Measurements from ENCODE around the gene TAL1.

TAL1 gene

DNA sequence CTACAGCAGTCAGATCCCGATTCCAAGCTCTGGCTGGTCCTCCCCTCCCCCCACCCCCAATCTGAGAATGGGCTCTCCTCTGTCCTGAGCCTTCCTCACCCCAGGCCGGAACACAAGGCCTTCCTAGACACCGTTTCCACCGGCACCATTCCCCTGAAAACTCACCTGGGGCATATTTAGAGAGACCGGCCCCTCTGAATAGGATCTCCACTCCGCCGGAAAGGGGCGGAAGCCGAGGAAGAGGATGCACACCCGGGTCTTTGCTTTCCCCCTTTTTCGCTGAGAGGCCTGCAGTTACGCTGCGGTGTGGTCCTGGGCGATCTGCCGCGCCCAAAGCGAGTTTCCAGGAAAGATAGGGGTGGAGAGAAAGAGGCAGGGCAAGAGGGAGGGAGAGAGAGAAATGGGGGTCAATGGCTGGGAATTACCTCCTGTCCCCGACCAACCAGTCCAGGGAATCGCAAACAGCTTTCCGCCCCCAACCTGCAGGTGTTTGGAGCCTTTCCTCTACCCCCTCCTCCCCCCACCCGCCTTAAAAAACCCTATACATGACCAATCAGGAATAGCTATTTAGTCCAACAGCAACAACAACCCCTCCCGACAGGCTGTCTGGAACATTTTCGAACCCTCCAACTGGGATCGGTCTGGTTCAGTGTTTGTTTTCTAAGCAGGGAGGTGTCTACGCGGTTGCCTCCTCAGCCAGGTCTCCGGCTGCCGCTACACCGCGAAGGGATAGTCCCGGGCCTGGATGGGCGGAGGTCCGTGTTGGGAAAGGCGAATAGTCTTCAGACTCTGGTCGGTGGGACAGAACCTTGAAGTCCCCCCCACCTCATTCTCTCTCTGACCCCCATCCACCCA lies 2.8 kb downstream of the TAL1 start:
- DNase-seq, result no peak

DNA sequence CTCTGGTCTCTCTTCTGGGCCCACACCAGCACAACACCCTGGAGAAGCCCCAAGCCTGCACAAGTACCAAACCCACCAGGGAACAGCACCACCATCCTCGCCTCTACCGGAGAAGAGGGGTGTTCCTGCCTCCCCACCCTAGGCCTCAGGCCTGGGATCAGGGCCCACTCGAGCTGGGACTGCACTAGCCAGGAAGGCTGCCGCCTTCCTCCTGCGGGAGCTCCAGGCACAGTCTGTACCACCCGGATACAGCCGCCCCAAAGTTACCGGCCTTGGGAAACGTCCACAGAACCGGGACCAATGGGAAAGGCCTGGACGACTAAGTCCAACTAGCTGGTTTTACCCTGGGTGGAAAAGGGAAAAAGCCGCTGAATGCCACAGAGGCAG lies 3.4 kb downstream of the TAL1 start:
- no peak for DNase-seq

DNA sequence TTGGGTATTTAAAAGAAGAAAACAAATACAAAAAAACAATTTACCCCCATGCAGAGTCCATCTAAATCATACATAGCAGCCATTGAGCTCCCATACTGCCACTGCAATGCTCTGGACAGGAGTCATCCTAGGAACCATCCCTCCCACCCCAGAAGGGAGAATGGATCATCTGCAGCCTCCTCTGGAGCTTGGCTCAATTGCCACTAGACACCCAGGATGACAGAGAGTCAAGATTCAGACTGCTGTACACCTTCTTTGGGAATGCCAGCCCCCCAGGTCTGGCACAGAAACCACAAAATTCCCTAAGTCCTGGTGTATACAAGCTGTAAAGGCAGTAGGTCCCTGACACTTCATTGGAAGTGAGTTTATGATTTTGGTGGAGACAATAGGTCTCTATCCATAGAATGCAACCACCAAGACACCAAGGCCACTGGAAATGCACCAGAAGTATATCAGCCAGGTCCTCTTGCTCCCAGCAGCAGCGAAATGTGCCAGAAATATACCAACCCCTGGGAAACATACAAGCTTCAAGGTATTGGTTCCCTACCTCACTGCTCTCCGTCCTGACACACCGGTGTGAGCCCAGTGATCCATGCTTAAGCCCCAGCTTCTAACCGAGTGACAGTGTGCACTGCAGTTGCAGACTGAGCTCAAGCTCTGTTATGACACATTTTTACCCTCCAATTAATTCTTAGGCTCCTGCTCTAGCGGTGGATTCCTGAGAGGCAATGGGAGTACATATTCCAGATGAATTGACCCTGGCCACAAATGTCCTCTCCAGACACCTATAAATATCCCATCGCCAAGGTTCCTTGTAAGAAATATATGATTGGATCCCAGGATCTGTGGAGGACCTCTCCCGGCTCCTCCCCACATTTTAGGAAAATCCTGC lies 4.4 kb downstream of the TAL1 start:
- DNase-seq, result no peak

DNA sequence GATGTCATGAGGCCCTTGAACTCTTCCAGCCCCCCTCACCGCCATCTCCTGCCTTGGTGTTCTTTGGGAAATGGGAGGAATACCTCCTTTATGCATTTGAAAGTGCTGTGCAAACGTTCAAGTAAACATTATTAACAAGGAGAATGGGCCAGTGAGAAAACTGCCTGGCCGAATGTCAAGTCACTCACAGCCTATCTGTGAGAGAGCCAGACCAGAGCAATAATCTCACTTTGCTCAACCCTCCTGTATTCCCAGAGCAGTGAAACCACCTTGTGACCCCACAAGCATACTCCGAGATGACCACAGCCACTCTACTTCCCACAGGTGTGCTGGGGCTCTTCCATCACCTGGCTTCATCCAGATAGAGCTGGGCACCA lies 5.2 kb downstream of the TAL1 start:
- no peak for DNase-seq

DNA sequence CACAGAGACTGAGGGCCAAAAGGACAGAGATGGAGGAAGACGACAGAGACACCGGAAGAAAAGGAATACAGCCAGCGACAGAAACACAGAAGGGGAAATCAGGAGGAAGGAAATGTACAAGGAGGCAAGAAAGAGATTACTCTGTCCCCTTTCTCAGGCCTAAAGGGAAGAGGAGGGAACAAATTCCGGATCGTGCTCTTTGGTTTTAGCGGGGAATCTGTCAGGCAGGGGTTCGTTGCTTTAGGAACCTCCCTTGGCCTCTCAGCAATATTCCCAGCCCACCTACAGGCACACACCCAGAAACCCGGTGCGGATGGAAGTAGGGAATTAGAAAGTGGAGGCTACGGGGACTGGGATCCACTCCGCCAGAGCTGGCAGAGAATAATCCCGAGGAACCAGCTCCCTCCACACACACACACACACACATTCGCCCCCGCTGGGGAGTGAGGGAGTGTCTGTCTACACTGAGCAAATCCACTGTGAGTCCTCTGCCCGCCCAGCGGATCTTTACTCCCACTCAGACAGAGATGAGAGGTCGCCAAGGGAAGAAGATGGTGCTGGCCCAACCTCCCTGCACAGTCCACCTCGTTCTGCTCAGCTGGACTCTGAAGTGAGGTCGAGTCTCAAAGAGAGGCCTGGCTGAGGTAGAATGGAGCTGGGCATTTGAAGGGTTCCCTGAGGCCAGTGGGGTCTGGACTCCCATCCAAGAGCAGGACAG lies 5.7 kb downstream of the TAL1 start:
- DNase-seq, result no peak

DNA sequence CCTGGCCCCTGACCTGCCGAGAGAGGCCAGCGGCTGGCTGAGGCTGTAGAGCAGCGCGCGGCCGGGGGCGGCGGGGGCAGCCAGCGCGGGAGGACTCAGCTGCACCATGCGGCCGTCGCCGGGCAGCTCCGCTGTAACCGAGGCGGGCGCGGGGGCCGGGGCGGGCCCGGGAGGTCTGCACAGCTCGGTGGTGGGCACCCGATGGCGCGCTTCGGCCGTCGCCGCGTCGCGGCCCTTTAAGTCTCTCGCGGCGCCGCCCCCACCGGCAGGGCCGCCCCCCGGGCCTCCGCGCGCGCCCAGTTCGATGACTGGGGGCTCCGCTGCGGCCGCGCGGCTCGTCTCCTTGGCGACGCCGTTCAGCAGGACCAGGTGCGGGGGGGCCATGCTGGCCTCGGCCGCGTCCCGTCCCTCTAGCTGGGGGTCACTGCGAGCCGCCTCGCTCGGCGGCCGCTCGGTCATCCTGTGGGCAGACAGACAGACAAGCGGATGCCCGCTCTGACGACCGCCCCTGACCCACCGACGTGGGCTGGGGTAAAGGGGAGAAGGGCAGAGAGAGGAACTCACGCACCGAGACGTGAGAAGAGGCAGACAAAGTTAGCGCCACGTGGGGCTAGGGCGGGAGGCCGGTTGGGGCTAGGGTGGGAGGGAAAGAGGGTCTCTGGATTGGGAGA lies 6.5 kb downstream of the TAL1 start:
- DNase-seq, result no peak

DNA sequence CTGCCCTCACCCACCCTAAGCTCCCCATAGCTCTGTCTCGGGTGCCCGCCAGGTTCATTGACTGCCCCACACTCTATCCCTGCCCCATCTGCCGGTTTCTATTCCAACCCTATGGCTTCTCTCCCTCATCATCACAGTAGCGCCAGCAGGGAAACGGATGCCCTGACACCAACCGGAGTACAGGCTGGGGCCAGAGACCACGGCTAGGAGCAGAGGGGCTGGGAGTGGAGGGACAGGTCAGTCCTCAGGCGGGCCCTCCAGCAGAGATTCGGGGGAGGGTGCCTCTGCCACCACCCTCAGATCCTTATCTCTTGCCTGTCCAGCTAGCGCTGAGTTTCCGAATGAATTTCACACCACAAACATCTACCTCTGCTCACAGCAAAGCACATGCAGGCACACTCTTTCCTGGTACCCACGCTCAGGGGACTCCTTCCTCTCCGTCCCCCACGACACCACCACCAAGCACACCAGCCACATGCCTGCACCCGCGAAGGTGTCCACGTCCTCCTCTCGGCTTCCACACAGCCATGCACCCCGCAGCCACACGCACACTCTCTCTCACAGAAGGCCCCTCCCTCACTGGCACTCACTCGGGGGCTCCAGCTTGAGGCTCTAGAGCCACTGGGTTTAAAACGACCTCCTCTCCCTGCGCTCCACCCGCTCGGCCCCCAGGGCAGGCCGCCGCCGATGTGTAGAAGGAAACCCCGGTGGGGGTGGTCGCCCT lies 7.2 kb downstream of the TAL1 start:
- DNase-seq, result no peak

DNA sequence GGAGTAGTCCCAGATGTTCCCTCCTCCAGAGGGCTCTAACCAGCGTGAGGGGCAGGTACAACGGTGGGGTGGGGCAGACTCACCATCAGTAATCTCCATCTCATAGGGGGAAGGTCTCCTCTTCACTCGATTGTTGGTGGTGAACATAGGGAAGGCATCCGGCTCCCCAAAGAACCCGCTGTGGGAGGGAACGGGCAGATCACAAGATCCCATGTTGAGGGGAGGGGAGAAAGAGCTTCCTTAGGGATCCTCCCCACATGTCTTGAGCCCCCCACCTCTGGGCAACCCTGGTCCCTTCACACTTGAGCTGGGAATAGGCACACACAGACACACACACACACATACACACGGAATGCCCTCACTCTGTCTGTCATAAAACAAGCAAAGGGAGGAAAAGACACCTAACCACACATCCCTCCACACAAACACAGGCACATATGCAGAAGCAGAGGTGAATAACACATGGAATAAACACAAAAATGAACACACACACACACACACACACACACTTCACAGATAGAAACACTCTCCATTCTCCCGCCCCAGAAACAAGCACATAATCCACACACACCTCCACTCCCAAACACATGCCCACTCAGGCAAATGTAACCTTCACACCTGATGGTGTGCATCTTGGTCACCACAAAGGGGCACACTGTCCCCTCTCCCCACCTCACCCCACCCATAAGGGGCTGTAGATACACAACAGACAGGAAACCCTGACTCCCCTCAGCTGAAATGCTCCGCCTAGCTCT lies 7.9 kb downstream of the TAL1 start:
- no peak for DNase-seq

DNA sequence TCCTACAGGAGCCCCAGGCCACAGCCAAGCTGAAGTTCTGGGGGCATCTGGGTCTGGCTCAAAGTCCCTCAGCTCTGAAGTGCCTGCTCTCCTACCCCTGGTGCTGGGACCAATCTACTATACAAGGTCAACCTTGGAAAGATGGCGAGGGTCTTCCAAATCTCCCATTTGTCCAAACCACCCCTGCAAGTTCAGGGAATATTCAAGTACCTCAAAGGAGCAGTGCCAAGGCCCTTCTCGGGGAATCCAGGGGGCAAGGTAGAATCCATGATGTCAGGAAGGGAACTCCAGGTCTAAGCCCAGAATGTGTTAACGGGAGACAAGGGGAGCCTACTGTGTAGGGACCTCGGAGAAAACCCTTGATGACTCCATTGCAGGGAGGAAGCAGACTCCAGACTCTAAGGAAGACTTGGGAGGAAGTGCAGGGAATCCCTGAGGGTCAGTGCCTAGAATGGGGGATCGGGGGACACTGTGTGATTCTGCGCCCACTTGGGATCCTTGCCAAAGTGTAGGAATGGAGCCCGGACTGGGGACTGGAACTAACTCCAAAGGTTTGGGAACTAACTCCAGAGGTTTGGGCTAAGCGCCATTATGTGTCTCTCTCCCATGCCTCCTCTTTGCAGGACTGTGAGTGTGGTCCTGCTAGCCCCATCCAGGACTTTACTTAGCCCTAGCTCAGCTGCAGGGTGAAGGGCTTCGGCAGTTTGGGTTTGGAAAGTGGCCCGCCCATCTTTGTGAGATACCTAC lies 8.7 kb downstream of the TAL1 start:
- DNase-seq, result no peak

DNA sequence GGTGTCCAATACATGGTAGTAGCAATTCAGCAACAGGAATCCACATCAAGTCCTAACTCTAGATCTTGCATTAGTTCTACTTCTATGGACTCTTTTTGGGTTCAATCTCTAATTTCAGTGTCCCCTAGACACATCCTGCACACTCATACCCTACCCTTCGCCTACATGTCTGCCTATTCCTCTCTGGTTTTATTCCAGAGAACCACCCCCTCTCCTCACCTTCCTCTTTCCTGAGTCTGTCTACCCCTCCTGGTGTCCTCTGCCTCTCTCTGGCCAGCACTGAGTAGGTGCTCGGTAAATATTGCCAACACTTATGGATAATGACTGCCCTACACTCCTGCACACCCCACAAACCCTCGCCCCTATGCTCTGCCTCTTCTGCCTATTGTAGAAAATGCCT lies 9.5 kb downstream of the TAL1 start:
- DNase-seq, result no peak

DNA sequence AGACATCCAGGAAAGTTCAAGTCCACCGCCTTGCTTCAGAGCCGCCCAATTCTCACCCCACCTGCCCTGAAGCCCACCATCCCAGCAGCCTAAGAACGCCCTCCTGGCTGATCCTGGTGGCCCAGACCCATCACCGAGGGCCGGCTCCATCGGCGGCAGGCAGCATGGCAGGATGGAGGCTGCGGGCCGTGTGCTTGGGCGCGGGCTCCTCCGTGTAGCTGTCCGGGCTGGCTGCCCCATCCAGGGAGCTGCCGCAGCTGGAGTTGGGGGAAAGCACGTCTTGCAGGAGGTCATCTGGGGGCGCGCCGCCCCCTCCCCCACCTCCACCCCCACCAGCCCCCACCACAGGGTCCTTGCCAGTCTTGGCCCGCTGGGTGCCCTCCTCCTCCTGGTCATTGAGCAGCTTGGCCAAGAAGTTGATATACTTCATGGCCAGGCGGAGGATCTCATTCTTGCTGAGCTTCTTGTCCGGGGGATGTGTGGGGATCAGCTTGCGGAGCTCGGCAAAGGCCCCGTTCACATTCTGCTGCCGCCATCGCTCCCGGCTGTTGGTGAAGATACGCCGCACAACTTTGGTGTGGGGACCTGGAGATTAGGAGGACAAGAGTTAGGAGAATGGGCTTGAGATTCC lies 12.3 kb downstream of the TAL1 start:
- no peak for DNase-seq

DNA sequence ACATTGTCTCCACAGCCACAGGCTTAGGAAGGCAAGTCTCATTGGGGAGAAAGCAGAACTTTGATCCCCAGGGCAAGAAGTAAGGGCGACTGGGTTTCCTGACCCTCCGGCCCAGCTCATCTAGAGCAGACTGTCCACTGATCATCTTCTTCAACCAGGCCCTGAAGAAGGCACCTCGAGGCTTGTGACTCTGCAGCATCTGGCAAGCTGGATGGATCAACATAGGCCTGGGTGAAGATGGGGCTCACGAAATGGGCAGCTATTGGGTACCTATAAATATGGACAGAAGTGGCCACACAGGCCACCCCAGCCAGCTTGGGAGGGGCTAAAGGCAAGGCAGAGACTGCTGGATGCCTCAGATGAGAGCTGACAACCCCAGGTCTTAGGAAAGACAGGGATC lies 13.0 kb downstream of the TAL1 start:
- no peak for DNase-seq

DNA sequence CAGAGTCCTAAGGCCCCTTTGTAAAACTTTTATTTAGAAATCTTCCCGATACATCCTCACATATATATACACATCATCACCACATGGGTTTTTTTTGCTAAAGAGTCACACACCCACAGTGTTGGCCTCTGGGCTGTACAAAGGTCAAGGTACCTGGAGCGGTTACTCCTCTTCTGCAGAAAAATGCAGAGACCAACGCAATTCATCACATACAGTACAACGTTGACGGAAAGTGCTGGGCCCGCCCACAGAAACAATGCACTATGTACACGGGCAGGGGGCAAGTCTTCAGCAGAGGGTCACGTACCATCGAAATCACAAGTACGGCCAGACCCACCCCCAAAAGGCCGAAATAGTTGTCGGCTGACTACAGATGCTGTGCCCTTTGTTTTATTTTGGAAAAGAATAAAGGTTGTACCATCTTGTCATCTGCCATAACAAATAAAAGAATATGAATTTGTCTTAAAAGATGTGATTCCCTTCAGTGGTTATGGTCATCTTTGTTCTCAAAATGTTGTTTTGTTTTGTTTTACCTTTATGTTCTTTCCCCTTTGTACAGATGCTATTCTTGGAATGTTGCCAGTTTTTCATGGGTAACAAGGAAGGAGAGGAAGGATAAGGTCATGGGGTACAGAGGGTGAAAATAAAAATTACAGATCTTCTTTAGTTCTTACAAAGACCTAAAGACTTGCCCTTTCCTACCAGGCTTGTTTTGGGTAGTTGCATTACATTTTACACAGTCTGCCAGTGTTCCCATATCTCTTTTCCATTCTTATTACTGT lies 15.6 kb downstream of the TAL1 start:
- DNase-seq, result no peak

DNA sequence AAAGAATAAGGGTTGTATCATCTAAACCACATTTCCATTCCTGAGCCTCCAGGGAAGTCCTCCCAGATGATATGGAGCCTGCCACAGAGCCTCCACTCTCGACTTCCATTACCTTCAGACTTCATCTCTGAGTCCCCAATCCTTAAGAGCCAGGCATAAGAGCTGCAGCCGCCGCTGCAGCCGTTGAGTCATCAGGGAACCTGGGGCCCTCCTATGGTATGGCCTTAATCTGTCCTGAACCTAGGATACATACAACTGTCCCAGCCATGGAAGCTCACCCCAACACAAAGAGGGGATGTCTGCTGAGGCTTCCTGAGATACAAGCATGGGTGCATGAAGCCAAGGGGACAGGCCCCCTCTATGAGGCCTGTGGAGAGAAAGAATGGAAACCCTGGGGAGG lies 16.3 kb downstream of the TAL1 start:
- DNase-seq, result no peak

DNA sequence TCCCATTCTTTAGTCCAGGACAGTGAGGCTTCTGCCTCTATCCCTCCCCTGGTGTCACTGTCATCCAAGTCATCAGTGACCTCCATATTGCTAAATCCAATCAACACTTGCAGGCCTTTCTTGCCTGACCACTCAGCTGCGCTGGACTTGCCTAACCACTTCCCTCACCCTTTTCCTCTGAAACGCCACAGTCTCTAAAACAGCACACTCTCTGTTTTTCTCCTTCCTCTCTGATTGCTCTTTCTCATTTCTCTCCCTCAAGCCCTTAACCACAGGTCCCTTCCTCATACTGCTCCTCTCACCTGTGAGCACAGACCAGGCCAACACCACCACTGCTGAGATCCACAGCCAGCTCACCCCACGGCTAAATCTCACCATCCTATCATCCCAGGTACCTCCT lies 17.5 kb downstream of the TAL1 start:
- DNase-seq, result no peak

DNA sequence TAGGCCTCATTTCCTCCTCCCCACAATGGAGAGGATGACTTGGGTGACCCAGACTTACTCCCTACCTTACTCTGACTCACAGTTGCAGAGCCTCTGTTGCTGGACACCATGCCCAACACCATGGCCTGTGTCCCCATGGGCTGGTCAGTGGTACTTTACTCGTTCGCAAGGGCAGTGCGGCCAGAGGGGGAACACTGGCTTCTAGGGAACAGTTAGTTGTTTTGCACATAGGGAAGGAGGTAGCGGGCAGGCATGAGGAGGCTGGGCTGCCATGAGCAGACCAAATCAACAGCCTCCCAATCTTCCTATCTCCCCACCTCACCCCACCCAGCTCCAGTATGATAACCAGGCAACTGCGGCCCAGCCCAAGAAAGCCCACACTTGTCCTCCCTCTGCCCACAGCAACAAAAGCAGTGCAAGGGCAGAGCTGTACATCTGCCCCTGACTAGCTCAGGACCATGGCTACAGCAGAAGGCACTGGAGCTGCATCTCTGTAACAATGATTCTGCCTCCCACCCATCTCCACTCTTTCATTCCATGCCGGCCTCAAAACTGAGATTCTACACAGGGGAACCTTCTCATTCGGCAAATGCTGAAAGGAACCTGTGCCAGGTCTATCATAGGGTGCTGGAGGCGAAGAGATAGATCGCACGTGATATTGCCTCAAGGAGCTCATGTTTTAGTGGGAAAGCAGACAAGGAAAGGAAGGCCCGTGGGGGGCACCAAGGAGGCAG lies 18.6 kb downstream of the TAL1 start:
- no peak for DNase-seq

DNA sequence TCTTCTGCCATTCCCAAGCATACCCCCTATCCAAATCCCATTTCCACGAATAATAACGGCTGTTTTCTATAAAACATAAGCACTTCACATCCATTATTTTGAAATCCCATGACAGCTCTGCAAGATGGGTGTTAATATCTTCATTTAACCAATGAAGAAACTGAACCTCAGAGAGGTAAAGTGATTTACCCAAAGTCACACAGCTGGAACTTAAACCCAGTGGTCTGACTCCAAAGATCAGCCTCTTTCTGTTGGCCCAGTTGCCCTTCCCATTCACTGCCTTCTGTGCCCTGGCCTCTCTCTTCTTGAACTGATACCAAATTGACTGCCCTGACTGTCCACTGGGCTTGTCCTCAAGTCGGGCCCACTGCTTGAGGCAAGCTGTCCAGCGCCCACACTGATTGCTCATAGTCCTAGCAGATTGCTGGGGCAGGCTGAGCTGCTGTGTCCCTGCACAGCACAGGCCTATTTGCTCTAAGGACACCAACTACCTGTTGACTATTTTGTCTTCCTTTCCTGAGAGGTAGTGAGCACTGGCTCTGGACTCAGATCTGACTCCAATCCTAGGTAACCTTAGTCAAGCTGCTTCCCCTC lies 19.3 kb downstream of the TAL1 start:
- no peak for DNase-seq

DNA sequence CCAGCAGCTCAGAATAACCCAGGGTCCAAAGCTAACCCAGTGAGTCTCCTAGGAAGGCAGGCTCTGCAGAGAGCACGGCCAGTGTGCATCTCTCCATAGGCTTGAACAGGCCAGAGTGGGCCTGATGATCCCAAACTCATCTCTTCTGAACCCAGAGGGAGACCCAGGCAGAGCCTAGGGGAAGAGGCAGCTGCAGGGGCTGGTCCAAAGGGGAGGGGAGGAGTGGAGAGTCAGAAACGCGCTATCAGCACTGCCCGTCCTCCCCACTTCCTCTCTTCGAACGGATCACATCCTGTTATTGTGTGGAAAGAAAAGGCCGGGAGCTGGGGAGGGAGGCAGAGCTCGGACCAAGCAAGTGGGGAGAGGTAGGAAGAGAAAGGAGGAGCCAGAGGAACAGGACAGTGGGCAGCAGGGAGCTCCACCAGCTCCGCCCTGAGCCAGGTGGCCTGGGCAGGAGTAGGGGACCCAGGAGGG lies 20.2 kb downstream of the TAL1 start:
- no peak for DNase-seq
